ENCODE measurements around the gene PIP5KL1. TPM values are rescaled to one million over a fixed set of nuclear protein-coding genes. Genes with fewer than 3 reads are reported as not detected.

The PIP5KL1 gene
- total RNA-seq, 2 donors from 2014 or later, result 0.20 TPM; not detected in 1

GRCh38 chr9:127870887-127871286, 59.7 kb downstream of the PIP5KL1 start:
- TF ChIP-seq CTCF (IDR thresholded peaks at IDR 0.05), result no peak
- peaks cover 2 to 61% of the 10 kb centered on the region in 2 donors for H3K4me1 ChIP-seq
- no peak for DNase-seq (ENCODE audit: low spot score)

More at GRCh38 chr9:127870887-127871286, 59.7 kb downstream of the PIP5KL1 start:
- Histone ChIP-seq H3K36me3 (peaks cover 54% of the 10 kb centered on the region), H3K4me3 (no peak overlapping the region), H3K9me3 (no peaks in the 10 kb centered on the region), H3K27me3 (no peaks in the 10 kb centered on the region), H3K27ac (no peak overlapping the region)

Other genes with a start within 250 kb of the PIP5KL1 start
- gene CFAP157, start 223.8 kb downstream of the PIP5KL1 start, total RNA-seq, result not detected
- gene PTRH1, start 215.1 kb downstream of the PIP5KL1 start, total RNA-seq, result 10 to 100 TPM; 16.5 to 16.7 TPM
- under 1 TPM; 0.11 to 0.16 TPM for gene TTC16, start 214.7 kb downstream of the PIP5KL1 start, total RNA-seq
- gene TOR2A, start 195.5 kb downstream of the PIP5KL1 start, total RNA-seq, result 1 to 10 TPM; 3.9 to 7.0 TPM
- 10 to 100 TPM; 11.5 to 16.5 TPM for gene SH2D3C, start 152.1 kb downstream of the PIP5KL1 start, total RNA-seq
- gene CDK9, start 144.7 kb downstream of the PIP5KL1 start, total RNA-seq, result 10 to 100 TPM; 37.2 to 53.3 TPM
- gene FPGS, start 127.9 kb downstream of the PIP5KL1 start, total RNA-seq, result 10 to 100 TPM; 43.9 to 47.0 TPM
- 100 to 1,000 TPM; 142 to 511 TPM for gene ENG, start 76.1 kb downstream of the PIP5KL1 start, total RNA-seq
- 100 to 1,000 TPM; 263 to 398 TPM for gene AK1, start 53.1 kb downstream of the PIP5KL1 start, total RNA-seq
- 100 to 1,000 TPM in 1 of 2 donors, 10 to 100 TPM in 1; 68.2 to 106 TPM for gene ST6GALNAC6, start 31.2 kb downstream of the PIP5KL1 start, total RNA-seq
- 10 to 100 TPM; 31.7 to 59.0 TPM for gene ST6GALNAC4, start 13.7 kb downstream of the PIP5KL1 start, total RNA-seq
- gene DPM2, start 7.1 kb upstream of the PIP5KL1 start, total RNA-seq, result 10 to 100 TPM in 1 of 2 donors, 1 to 10 TPM in 1; 4.7 to 11.4 TPM
- gene EEIG1, start 50.2 kb upstream of the PIP5KL1 start, total RNA-seq, result 10 to 100 TPM in 1 of 2 donors, 1 to 10 TPM in 1; 8.3 to 11.6 TPM
- 1 to 10 TPM; 5.8 to 8.2 TPM for gene NAIF1, start 136.5 kb upstream of the PIP5KL1 start, total RNA-seq
- gene SLC25A25, start 137.5 kb upstream of the PIP5KL1 start, total RNA-seq, result 10 to 100 TPM in 1 of 2 donors, 1 to 10 TPM in 1; 8.2 to 11.8 TPM
- 100 to 1,000 TPM; 114 to 118 TPM for gene PTGES2, start 197.0 kb upstream of the PIP5KL1 start, total RNA-seq
- not detected for gene LCN2, start 218.7 kb upstream of the PIP5KL1 start, total RNA-seq
- gene BBLN, start 229.5 kb upstream of the PIP5KL1 start, total RNA-seq, result 100 to 1,000 TPM; 219 to 362 TPM